Lung (tissue), 12 donors: ENCODE results near the gene HMG20A. TPM values are rescaled to one million over a fixed set of nuclear protein-coding genes. Genes with fewer than 3 reads are reported as not detected.
"Not testable (repeated sequence)": the region's sequence is repeated elsewhere in the genome, so short reads cannot be mapped to it uniquely, and the experiment has no call there.

Experiments used
- ATAC-seq: fragments of 200-7000 bp; cut with Tn5 transposase; one replicate; pipeline ENCODE4 v1.9.1; 2020; ENCODE audit warnings: moderate number of reproducible peaks; ENCODE audit not compliant: insufficient read depth, low FRiP score
- DNase-seq, 3 donors: peaks; one replicate each; pipeline ENCODE4 v3.0.0-alpha.2; 2013 to 2017
- H3K27ac ChIP-seq, 2 donors: one replicate each; pipeline ENCODE4 v1.5.1; 2013; ENCODE audit warnings: mild to moderate bottlenecking in 2 of 2, moderate library complexity in 2 of 2, control low read depth in 1 of 2, inconsistent platforms in 1 of 2, low read depth in 1 of 2, low read length in 1 of 2
- H3K27me3 ChIP-seq, 3 donors: one replicate each; pipeline ENCODE4 v1.5.1; 2013; ENCODE audit warnings: low read length in 2 of 3; ENCODE audit not compliant: control insufficient read depth in 3 of 3, insufficient read depth in 3 of 3
- H3K36me3 ChIP-seq, 4 donors: one replicate each; pipeline ENCODE4 v1.5.1; 2013; ENCODE audit warnings: low read length in 4 of 4, mild to moderate bottlenecking in 1 of 4, moderate library complexity in 1 of 4; ENCODE audit not compliant: control insufficient read depth in 4 of 4, insufficient read depth in 4 of 4
- H3K4me1 ChIP-seq, 5 donors: one replicate each; pipeline ENCODE4 v1.5.1; 2013; ENCODE audit warnings: low read length in 5 of 5, mild to moderate bottlenecking in 2 of 5, moderate library complexity in 1 of 5; ENCODE audit not compliant: control insufficient read depth in 5 of 5, insufficient read depth in 5 of 5
- H3K4me3 ChIP-seq: one replicate; pipeline ENCODE4 v1.5.1; 2013; ENCODE audit warnings: mild to moderate bottlenecking, control low read depth, moderate library complexity
- H3K9ac ChIP-seq, 2 donors: one replicate each; pipeline ENCODE4 v1.5.1; 2013; ENCODE audit warnings: low read length in 2 of 2, control low read depth in 1 of 2; ENCODE audit not compliant: insufficient read depth in 1 of 2
- H3K9me3 ChIP-seq, 4 donors: one replicate each; pipeline ENCODE4 v1.5.1; 2013; ENCODE audit warnings: low read length in 3 of 4, mild to moderate bottlenecking in 1 of 4, moderate library complexity in 1 of 4; ENCODE audit not compliant: control insufficient read depth in 4 of 4, insufficient read depth in 3 of 4
- WGBS, 2 donors: extraction: QIAGEN DNeasy Blood & Tissue Kit; methylation state at CpG; one replicate each; pipeline ENCODE4 v1.1.7; 2013; 5-methylcytosine and 5-hydroxymethylcytosine counted together
- polyA plus RNA-seq, 2 donors: library from polyadenylated mRNA; stranded (reverse); fragments of 200-250 nt; gene quantifications; one replicate each; pipeline ENCODE4 v1.2.1, GENCODE V29; 2013
- total RNA-seq, 2 donors: library from RNA; depleted of rRNA in 1 of 2; stranded (reverse); fragments of >200 nt in 1 of 2; gene quantifications; one replicate each; pipeline ENCODE4 v1.2.1, GENCODE V29; 2014 to 2021
- TF ChIP-seq, protein P1 (sequence below): IDR thresholded peaks from 2 replicates; pipeline ENCODE4 v1.5.1; 2012; ENCODE audit warnings: mild to moderate bottlenecking; ENCODE audit errors: control extremely low read depth, extremely low read depth
- donor health status: control.
- donor health status: control.
- donor health status: Bipolar disorder and iron deficiency.
- donor health status: healthy.
- donor health status: DM: yes; HTN: yes; CAD: no.

The HMG20A gene
- total and polyA plus RNA-seq, 4 donors = 12.7 to 63.9 (median 23.4) TPM

DNA sequence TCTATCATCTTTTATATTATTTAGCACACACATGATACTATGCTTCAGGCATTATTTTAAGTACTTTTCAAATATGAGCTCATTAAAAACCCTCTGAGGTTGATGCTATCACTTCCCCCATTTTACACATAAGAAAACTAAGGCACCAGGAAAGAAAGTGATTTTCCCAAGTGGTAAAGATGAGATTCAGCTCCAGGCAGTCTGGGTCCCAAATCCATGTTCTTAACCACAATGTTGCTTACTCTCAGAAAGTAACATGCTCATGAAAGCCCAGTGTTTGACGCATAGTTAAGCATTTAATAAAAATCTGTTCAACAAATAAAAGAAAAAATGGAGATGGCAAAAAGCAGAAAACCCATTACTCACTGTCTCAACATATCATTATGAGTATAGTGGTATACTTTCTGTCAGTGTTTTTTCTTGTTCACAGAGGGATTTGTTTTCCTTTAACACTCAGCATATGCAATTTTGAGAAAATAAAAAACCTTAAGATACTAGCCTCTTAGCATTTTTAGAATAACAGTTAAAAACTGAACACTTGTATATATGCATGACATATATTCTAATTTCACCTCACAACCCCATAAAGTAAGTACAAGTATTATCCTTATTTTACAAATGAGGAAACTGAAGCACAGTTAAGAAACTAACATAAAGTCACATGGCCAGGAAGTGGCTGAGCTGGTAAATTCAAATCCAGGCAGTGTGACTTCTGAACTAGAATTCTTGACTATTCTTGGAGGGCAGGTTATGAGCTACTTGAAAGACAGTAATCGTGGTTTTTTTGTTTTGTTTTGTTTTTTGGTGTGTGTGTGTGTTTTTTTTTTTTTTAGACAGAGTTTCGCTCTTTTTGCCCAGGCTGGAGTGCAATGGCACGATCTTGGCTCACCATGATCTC, 11.2 kb upstream of the HMG20A start:
- Histone ChIP-seq H3K4me1 (peaks cover 0 to 20% (median 4%) of the 10 kb centered on the region in 5 donors), H3K4me3 (no peak overlapping the region), H3K9me3 (no peaks in the 10 kb centered on the region), H3K9ac (no peak overlapping the region), H3K27me3 (no peaks in the 10 kb centered on the region), H3K27ac (no peak overlapping the region), H3K36me3 (no peaks in the 10 kb centered on the region)
- WGBS, 2 donors = 69 to 70% methylated on average over 4 of the region's 4 CpGs
- ATAC-seq (no peak), DNase-seq (peak in 1 of 3 donors; percentile 34)
- TF ChIP-seq, protein P1, sequence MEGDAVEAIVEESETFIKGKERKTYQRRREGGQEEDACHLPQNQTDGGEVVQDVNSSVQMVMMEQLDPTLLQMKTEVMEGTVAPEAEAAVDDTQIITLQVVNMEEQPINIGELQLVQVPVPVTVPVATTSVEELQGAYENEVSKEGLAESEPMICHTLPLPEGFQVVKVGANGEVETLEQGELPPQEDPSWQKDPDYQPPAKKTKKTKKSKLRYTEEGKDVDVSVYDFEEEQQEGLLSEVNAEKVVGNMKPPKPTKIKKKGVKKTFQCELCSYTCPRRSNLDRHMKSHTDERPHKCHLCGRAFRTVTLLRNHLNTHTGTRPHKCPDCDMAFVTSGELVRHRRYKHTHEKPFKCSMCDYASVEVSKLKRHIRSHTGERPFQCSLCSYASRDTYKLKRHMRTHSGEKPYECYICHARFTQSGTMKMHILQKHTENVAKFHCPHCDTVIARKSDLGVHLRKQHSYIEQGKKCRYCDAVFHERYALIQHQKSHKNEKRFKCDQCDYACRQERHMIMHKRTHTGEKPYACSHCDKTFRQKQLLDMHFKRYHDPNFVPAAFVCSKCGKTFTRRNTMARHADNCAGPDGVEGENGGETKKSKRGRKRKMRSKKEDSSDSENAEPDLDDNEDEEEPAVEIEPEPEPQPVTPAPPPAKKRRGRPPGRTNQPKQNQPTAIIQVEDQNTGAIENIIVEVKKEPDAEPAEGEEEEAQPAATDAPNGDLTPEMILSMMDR = no peak

DNA sequence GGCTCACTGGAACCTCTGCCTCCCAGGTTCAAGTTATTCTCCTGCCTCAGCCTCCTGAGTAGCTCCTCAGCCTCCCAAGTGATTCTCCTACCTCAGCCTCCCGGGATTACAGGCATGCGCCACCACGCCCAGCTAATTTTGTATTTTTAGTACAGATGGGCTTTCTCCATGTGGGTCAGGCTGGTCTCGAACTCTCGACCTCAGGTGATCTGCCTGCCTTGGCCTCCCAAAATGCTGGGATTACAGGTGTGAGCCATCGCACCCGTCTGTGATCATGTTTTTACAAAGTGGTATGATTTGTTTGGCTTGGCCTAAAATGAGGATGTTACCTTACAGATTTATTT, 10.6 kb upstream of the HMG20A start:
- not testable (repeated sequence) for ATAC-seq, H3K9ac ChIP-seq, H3K27me3 ChIP-seq, H3K36me3 ChIP-seq, H3K9me3 ChIP-seq, DNase-seq, H3K4me3 ChIP-seq, H3K27ac ChIP-seq
- 94 to 95% methylated on average over 7 of the region's 7 CpGs for WGBS, 2 donors
- H3K4me1 ChIP-seq = peaks cover 0 to 24% (median 4%) of the 10 kb centered on the region in 5 donors

DNA sequence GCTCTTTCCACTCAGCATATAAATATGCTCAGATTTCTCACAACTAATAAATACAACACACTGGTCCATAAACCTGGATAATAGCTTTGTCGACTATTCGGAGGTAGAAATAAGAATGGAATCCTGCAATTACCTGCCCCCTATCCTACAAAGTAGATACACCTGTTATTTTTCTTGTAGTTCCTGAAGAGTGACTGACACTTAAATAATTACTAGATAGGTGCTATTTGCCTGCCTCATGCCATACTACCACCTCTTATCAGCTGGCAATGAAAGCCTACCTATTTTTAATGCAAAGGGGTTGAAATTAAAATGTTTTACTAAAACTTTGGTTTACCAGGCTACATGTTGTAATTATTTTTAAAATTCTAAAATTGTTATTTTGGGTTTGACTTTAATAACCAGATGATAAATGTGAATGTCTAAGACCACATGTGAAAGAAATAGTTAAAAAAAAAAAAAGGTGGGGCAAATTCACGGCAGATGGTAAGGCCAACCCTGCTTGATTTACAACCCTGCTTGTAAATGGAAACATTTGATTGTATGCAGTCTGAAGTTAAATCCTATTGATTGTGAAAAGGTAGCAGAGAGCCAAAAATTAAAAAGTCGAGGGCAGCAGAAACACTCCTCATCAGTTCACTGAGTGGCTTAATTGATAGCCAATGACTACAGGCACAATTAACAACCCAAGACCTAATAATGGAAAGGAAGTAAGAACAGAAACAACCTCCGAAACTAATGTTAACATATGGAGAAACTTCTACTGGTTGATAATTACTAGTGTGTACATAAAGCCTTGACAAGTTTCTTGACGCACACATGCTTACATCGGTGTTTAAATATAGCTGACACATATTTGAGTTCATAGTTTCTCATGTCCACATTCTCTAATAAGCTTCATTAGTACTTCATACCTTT, 9.7 kb upstream of the HMG20A start:
- no peak for ATAC-seq
- Histone ChIP-seq H3K4me3 (no peak overlapping the region), H3K9me3 (no peaks in the 10 kb centered on the region), H3K27me3 (no peaks in the 10 kb centered on the region), H3K27ac (no peak overlapping the region), H3K4me1 (peaks cover 5 to 32% (median 9%) of the 10 kb centered on the region in 5 donors), H3K36me3 (no peaks in the 10 kb centered on the region), H3K9ac (no peak overlapping the region)
- peak in 1 of 3 donors; percentile 16 for DNase-seq
- TF ChIP-seq, protein P1 = no peak
- WGBS, 2 donors = 76 to 85% methylated on average over 7 of the region's 7 CpGs

DNA sequence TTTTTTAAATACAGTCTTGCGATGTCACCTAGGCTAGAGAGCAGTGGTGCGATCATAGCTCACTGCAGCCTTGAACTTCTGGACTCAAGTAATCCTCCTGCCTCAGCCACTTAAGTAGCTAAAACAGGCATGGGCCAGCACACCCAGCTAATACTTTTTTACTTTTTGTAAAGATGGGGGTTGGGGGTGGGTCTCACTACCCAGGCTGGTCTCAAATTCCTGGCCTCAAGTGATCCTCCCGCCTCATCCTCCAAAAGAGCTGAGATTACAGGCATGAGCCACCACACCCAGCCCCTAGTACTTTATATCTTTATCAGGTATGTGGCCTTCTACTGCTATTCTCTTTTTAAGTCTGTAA, 9.1 kb upstream of the HMG20A start:
- peaks cover 5 to 32% (median 14%) of the 10 kb centered on the region in 5 donors for H3K4me1 ChIP-seq
- TF ChIP-seq, protein P1 = no peak

More for the DNA sequence above, 9.1 kb upstream of the HMG20A start:
- Histone ChIP-seq H3K9me3 (no peaks in the 10 kb centered on the region), H3K27me3 (no peaks in the 10 kb centered on the region), H3K4me3 (no peak overlapping the region), H3K36me3 (no peaks in the 10 kb centered on the region), H3K27ac (no peak overlapping the region), H3K9ac (no peak overlapping the region)
- DNase-seq (no peak), ATAC-seq (no peak)
- WGBS, 2 donors = 91 to 99% methylated on average over 3 of the region's 3 CpGs
